IPS-11a (cell line): Measurements from ENCODE around the gene S100A13.

Experiments used
- H3K4me3 ChIP-seq: one replicate; pipeline ENCODE4 v1.5.1; 2013; ENCODE audit warnings: low read depth, low read length, control low read depth

S100A13 gene

GRCh38 chr1:153627715-153628626 lies 666 bp upstream of the S100A13 start, which contains the start of gene S100A1:
Gene S100A1, plus strand, starts transcription at chr1:153628434. Its CDS starts 2,088 bp downstream, at chr1:153630522.
- H3K4me3 ChIP-seq, result peak within 1 kb of the TSS; percentile 42

- H3K4me3 ChIP-seq, result peak overlapping the region; percentile 42
These were observed 815 bp downstream of the S100A13 start for GRCh38 chr1:153626477-153626903.

DNA sequence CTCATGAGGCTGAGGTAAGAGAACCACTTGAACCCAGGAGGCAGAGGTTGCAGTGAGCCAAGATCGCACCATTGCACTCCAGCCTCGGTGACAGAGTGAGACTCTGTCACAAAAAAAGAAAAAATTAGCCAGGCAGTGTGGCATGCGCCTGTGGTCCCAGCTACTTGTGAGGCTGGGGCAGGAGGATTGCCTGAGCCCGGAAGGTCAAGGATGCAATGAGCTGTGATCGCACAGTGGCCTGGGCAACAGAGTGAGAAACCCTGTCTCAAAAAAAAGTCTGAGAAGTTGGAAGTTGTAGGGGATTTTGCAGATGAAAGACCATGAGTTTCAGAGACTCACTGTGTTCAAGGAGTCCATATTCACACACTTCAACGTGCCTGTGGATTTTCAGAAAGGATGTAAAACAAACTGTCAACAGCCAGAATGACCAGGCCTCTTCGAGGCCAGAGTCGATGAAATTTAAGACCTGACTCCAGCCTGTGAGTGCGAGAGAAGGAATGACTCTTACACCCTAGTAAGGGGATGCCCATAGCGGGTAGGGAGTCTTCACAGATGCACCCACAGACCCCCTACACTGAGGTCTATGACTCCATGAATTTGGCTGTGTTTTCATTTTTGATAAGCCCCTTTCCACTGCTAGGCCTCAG lies 2.2 kb downstream of the S100A13 start:
- H3K4me3 ChIP-seq, result no peak overlapping the region

DNA sequence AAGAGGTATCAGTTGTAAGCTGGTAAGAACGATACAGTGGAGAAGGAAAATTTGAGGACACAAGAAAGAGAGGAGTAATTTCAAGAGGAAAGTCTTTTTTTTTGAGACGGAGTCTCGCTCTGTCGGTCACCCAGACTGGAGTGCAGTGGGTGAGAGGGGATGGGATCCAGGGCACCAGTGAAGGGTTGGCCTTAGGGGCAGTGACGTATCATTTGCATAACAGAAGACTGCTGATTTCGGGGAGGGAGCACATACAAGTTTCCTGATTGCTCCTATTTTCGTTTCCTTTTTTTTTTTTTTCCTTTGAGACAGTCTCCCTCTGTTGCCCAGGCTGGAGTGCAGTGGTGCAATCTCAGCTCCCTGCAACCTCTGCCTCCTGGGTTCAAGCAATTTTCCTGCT lies 4.2 kb downstream of the S100A13 start:
- H3K4me3 ChIP-seq, result no peak overlapping the region

- H3K4me3 ChIP-seq, result no peak overlapping the region
These were observed 8.1 kb downstream of the S100A13 start for GRCh38 chr1:153619171-153619570.

- no peak overlapping the region for H3K4me3 ChIP-seq
These were observed 9.6 kb downstream of the S100A13 start for GRCh38 chr1:153617663-153618062.

GRCh38 chr1:153616917-153617311 lies 10.4 kb downstream of the S100A13 start:
- no peak overlapping the region for H3K4me3 ChIP-seq

DNA sequence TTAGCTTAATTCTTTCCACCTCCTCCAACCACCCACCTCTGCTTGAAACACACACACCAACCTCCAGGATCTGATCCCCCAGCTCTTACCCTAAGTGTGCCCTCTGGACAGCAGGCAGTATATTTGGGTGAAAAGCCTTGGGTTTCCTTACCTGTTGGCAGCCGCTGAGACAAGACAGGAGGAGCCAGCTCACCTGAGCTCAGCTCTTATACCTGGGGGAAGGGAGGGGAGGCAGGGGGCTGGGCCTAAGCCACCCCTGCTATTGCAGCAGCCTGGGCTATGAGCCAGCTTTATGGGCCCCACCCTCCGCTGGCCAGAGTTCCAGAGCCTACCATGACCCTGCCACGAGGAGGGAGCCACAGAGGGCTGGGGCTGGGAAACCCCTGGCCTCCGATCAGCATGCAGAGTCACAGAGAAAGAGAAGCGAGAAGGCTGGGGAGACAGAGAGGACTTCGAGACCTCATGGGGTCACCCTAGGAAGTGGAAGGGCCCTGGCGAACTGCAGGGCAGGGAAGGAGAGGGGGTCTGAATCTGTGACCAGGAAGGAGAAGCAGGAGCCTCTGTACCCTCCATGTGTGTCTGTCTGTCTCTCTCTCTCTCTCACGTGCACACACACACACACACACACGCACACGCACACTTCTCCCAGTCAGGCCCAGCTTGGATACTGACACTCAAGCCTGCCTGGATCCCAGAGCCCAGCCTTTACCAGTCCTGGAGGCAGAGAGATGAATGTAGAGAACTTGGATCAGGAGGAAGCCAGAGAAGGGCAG lies 11.0 kb downstream of the S100A13 start, which contains the start of gene S100A14:
S100A14 (minus strand) TSS at position 182 of the 773 bp plus-strand sequence. CDS start 467 bp downstream, outside the sequence.
- H3K4me3 ChIP-seq, result no peak within 1 kb of the TSS

DNA sequence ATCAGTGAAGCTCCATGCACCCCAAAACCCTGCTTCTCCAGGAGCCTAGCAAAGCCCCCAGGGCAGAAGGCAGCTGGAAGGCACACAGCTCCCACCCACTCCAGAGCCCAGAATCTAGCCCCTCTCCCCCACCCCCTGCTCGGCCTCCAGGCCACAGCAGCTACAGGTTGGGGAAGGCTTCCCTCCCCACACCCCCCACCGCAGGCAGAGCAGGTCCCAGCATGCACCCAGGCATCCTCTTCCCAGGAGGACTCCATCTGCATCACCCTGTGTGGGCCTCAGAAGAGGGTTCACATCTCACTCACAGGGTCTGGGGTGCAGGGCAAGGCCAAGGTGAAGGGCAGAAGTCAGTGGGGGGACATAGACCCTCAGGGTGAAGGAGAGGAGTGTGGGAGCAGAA lies 11.9 kb downstream of the S100A13 start:
- H3K4me3 ChIP-seq, result no peak overlapping the region

GRCh38 chr1:153614906-153615305 lies 12.4 kb downstream of the S100A13 start:
- no peak overlapping the region for H3K4me3 ChIP-seq

DNA sequence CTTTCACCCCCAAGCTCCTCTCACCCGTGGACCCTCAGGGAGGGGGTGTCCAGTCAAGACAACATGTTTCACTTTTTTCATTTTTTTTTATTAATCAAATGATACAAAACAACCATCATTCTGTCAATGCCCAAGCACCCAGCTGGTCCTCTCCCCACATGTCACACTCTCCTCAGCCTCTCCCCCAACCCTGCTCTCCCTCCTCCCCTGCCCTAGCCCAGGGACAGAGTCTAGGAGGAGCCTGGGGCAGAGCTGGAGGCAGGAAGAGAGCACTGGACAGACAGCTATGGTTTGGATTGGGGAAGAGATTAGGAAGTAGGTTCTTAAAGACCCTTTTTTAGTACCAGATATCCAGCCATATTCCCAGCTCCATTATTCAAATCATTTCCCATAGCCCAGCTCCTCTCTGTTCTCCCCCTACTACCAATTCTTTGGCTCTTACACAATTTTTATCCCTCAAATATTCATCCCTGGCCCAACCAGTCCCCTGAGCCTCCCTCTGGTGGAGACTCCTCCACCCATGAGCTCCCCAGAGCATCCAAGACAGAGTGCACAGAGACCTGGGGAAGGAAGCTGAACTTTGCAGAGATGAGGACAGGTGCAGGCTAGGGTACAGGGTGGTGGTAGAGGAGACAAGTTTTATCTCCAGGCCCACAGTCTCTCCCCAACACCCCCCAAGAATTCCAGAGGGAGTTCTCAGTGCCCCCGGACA lies 13.0 kb downstream of the S100A13 start:
- no peak overlapping the region for H3K4me3 ChIP-seq

DNA sequence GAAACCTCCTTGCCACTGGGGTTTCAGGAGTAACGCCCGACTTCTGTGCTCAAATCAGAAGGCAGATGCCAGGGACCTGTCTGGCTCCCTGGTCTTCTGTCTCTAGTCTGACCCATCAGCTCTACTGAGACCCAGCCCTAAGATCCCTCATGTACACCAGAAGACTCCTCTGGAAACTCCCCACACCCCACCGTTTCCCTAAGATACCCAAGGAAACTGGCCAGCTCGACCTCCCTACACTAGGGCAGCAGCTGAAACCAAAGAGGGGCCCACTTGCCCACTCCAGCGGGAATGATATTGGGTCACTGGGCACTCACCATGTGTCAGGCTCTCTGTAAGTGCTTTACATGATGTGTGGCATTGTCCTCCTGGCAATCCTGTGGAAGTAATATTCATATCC lies 13.9 kb downstream of the S100A13 start:
- H3K4me3 ChIP-seq, result no peak overlapping the region

DNA sequence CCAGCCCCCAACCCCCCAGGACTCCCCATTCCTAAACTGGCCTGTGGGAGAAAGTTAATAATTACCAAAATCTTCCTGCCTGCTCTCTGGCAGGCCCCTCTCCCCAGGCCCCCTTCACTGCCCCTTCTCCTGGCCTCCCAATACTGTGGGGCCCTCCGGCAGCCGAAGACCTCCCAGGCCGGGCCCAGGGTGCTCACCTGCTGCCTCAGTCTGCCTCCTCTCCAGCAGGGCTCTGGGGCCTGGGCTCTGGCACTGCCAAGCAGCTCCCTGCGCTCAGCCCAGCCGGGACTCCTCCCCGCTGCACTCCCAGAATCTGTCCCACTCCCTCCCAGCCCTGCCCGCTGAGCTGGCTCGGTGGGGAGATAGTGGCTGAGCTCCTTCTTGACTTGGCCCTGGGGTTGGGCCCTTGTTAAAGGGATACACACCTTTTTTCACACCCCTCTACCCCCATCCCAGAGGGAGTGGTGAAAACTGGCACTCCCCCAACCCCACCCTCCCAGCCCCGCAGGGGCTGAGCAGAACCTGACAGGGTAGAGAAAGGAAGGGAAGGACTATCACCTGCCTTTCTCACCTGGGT lies 14.5 kb downstream of the S100A13 start, which contains the start of gene S100A16:
S100A16 (minus strand) TSS at position 383 of the 577 bp plus-strand sequence. CDS start 4,986 bp downstream, outside the sequence.
- no peak within 1 kb of the TSS for H3K4me3 ChIP-seq

DNA sequence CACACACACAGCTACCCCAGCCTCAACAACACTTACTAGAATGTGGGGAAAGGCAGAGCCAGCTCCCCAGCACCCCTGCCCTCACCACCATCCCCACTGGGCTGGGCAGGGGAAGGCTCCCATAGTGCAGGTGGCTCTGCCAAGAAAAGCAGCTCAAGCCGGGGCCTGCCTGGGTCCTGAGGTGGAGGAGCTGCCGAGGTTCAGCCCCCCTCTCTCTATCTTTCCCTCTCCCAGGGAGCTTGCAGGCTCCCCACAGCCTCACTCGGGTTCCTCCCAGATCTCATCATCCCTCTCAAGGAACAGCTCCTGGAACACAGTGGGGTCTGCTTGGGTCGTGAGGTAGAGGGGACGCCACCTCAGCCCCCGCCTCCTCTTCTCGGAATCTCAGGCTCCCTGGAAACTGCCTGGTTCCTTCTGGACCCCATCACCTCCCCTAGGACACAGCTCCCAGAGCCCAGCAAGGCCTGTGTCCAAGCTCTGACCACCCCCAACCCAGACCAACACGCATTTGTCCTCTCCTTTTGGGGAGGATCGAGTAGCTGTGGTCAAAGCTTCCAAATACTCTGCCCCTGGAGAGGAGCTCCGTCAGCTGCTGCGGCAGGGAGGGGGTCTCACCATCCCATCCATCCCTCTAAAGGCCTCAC lies 15.1 kb downstream of the S100A13 start:
- H3K4me3 ChIP-seq, result no peak overlapping the region

DNA sequence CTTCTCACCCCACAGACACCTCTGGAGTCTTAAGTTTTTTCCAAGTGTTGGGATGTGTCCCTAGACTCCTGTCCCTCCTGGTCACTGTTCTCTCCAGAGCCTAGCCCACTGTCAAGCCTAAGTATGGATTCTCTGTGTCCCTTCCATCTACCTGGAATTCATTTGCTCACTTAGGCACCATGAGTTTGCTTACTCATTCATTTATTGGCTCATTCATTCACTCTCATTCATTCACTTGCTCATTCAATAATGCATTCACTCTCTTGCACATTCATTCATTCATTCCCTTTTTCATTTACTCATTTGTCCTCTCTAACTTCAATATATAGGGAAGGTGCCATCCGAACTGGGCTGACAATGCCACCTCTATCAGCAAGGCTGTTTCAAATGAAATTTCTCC lies 15.9 kb downstream of the S100A13 start:
- H3K4me3 ChIP-seq, result no peak overlapping the region

GRCh38 chr1:153610811-153611301 lies 16.4 kb downstream of the S100A13 start:
- H3K4me3 ChIP-seq, result no peak overlapping the region

- no peak overlapping the region for H3K4me3 ChIP-seq
These were observed 17.0 kb downstream of the S100A13 start for GRCh38 chr1:153610334-153610733.

GRCh38 chr1:153609585-153609907 lies 17.8 kb downstream of the S100A13 start:
- no peak overlapping the region for H3K4me3 ChIP-seq

GRCh38 chr1:153608742-153609584 lies 18.3 kb downstream of the S100A13 start:
- no peak overlapping the region for H3K4me3 ChIP-seq
